ENCODE measurements around the gene PAXIP1.

Gene PAXIP1

GRCh38 chr7:154912871-154913637, 89.9 kb downstream of the PAXIP1 start:
- no peak for DNase-seq (ENCODE audit: low spot score)

GRCh38 chr7:154911862-154912455, 91.0 kb downstream of the PAXIP1 start:
- no peak for DNase-seq (ENCODE audit: low spot score)

- no peak for DNase-seq (ENCODE audit: low spot score)
Measured at GRCh38 chr7:154911411-154911810, 91.5 kb downstream of the PAXIP1 start.

- DNase-seq (ENCODE audit: low spot score): no peak
Measured at GRCh38 chr7:154910977-154911376, 91.9 kb downstream of the PAXIP1 start.

GRCh38 chr7:154910125-154910524, 92.8 kb downstream of the PAXIP1 start:
- DNase-seq (ENCODE audit: low spot score): no peak

GRCh38 chr7:154909241-154910105, 93.5 kb downstream of the PAXIP1 start:
- DNase-seq (ENCODE audit: low spot score): no peak

- DNase-seq (ENCODE audit: low spot score): no peak
Measured at GRCh38 chr7:154907651-154908620, 95.0 kb downstream of the PAXIP1 start.

GRCh38 chr7:154906736-154907355, 96.1 kb downstream of the PAXIP1 start:
- no peak for DNase-seq (ENCODE audit: low spot score)

- no peak for DNase-seq (ENCODE audit: low spot score)
Measured at GRCh38 chr7:154906201-154906600, 96.7 kb downstream of the PAXIP1 start.

- no peak for DNase-seq (ENCODE audit: low spot score)
Measured at GRCh38 chr7:154905615-154906014, 97.3 kb downstream of the PAXIP1 start.

GRCh38 chr7:154905146-154905545, 97.8 kb downstream of the PAXIP1 start:
- no peak for DNase-seq (ENCODE audit: low spot score)

GRCh38 chr7:154903083-154903731, 99.7 kb downstream of the PAXIP1 start:
- no peak for DNase-seq (ENCODE audit: low spot score)

- DNase-seq (ENCODE audit: low spot score): no peak
Measured at GRCh38 chr7:154902600-154903082, 100.3 kb downstream of the PAXIP1 start.

- DNase-seq (ENCODE audit: low spot score): no peak
Measured at GRCh38 chr7:154899862-154900261, 103.1 kb downstream of the PAXIP1 start.

- DNase-seq (ENCODE audit: low spot score): no peak
Measured at GRCh38 chr7:154898973-154899855, 103.7 kb downstream of the PAXIP1 start.

GRCh38 chr7:154896076-154896475, 106.8 kb downstream of the PAXIP1 start:
- DNase-seq (ENCODE audit: low spot score): no peak
